ENCODE results near the gene GP1BB. TPM values are rescaled to one million over a fixed set of nuclear protein-coding genes. Genes with fewer than 3 reads are reported as not detected.

Gene GP1BB
- total and polyA plus RNA-seq, 10 of the 15 experiments (the other 5 are each of a cell fraction or from before 2014, with no cell fraction given): 0.05 to 0.28 (median 0.28) TPM; not detected in 7

GRCh38 chr22:19754701-19755144 is 31.4 kb downstream of the GP1BB start (continued):
- TF ChIP-seq, protein P1, sequence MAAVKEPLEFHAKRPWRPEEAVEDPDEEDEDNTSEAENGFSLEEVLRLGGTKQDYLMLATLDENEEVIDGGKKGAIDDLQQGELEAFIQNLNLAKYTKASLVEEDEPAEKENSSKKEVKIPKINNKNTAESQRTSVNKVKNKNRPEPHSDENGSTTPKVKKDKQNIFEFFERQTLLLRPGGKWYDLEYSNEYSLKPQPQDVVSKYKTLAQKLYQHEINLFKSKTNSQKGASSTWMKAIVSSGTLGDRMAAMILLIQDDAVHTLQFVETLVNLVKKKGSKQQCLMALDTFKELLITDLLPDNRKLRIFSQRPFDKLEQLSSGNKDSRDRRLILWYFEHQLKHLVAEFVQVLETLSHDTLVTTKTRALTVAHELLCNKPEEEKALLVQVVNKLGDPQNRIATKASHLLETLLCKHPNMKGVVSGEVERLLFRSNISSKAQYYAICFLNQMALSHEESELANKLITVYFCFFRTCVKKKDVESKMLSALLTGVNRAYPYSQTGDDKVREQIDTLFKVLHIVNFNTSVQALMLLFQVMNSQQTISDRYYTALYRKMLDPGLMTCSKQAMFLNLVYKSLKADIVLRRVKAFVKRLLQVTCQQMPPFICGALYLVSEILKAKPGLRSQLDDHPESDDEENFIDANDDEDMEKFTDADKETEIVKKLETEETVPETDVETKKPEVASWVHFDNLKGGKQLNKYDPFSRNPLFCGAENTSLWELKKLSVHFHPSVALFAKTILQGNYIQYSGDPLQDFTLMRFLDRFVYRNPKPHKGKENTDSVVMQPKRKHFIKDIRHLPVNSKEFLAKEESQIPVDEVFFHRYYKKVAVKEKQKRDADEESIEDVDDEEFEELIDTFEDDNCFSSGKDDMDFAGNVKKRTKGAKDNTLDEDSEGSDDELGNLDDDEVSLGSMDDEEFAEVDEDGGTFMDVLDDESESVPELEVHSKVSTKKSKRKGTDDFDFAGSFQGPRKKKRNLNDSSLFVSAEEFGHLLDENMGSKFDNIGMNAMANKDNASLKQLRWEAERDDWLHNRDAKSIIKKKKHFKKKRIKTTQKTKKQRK (IDR thresholded peaks at IDR 0.05; ENCODE audit: low read depth, low read length): no peak
- TF ChIP-seq, protein P2, sequence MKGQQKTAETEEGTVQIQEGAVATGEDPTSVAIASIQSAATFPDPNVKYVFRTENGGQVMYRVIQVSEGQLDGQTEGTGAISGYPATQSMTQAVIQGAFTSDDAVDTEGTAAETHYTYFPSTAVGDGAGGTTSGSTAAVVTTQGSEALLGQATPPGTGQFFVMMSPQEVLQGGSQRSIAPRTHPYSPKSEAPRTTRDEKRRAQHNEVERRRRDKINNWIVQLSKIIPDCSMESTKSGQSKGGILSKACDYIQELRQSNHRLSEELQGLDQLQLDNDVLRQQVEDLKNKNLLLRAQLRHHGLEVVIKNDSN (IDR thresholded peaks at IDR 0.05; ENCODE audit: borderline replicate concordance, extremely low read length, insufficient read depth, low read depth, low read length): no peak
- TF ChIP-seq, protein P3, sequence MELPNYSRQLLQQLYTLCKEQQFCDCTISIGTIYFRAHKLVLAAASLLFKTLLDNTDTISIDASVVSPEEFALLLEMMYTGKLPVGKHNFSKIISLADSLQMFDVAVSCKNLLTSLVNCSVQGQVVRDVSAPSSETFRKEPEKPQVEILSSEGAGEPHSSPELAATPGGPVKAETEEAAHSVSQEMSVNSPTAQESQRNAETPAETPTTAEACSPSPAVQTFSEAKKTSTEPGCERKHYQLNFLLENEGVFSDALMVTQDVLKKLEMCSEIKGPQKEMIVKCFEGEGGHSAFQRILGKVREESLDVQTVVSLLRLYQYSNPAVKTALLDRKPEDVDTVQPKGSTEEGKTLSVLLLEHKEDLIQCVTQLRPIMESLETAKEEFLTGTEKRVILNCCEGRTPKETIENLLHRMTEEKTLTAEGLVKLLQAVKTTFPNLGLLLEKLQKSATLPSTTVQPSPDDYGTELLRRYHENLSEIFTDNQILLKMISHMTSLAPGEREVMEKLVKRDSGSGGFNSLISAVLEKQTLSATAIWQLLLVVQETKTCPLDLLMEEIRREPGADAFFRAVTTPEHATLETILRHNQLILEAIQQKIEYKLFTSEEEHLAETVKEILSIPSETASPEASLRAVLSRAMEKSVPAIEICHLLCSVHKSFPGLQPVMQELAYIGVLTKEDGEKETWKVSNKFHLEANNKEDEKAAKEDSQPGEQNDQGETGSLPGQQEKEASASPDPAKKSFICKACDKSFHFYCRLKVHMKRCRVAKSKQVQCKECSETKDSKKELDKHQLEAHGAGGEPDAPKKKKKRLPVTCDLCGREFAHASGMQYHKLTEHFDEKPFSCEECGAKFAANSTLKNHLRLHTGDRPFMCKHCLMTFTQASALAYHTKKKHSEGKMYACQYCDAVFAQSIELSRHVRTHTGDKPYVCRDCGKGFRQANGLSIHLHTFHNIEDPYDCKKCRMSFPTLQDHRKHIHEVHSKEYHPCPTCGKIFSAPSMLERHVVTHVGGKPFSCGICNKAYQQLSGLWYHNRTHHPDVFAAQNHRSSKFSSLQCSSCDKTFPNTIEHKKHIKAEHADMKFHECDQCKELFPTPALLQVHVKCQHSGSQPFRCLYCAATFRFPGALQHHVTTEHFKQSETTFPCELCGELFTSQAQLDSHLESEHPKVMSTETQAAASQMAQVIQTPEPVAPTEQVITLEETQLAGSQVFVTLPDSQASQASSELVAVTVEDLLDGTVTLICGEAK (IDR thresholded peaks at IDR 0.05; ENCODE audit: borderline replicate concordance): no peak
